GM12801 (cell line): ENCODE data around the gene GMDS.

Experiments used
- CTCF ChIP-seq: IDR thresholded peaks from one replicate; pipeline ENCODE4 v1.5.1; 2011; ENCODE audit warnings: control low read depth; ENCODE audit not compliant: insufficient read length; ENCODE audit errors: extremely low read depth

The GMDS gene

GRCh38 chr6:1709234-1709641, 536.2 kb downstream of the GMDS start:
- TF ChIP-seq CTCF: no peak

DNA sequence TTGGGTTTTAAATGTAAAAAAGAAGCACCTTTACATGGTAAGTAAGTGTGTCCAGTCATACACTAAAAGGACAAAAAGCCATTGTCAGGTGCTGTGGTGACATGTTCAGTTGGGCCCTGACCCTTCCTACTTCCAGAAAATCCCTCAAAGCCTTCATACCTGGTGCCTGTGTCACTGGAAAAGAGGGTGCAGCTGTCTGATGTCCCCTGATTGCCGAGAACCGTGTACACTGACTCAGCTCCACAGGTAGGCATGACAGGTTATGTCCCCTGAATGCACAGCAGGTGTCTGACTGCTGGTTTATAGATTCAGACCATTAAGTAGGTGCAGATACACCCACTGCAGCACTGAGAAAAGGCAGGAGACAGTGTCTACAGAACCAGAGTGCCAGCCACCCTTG, 536.6 kb downstream of the GMDS start:
- no peak for TF ChIP-seq CTCF

GRCh38 chr6:1708122-1708521, 537.3 kb downstream of the GMDS start:
- no peak for TF ChIP-seq CTCF

- no peak for TF ChIP-seq CTCF
Observed at GRCh38 chr6:1705630-1706029, 539.8 kb downstream of the GMDS start.

GRCh38 chr6:1705183-1705582, 540.2 kb downstream of the GMDS start:
- TF ChIP-seq CTCF: no peak

DNA sequence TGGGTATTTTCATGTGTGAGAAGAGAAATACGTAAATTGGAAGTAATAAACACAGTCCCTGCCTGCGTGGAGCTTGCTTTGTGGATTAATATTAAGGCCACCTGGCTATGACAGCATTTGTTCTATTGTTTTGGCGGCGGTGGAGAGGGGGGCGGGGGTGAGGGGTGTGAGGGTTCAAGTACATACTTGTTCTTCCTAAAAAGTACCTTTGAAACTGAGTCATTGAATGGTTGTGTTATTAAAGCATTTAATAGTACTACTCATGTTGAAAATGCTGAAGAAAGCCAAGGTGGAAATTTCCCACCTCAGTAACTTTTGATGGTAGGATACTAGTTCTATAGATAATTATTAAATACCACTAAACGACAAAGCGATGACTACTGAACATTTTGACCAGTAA, 540.7 kb downstream of the GMDS start:
- TF ChIP-seq CTCF: no peak

GRCh38 chr6:1703923-1704322, 541.5 kb downstream of the GMDS start:
- TF ChIP-seq CTCF: no peak
